Motor neuron (in vitro differentiated cells): ENCODE data around the gene PPM1B. TPM values are rescaled to one million over a fixed set of nuclear protein-coding genes. Genes with fewer than 3 reads are reported as not detected.
A peak's percentile ranks its signal among the peaks of the same experiment; 100 is the strongest.

ENCODE experiments used
- ATAC-seq, 8 experiments: fragments of 200-7000 bp; cut with Tn5 transposase; replicated peaks in 6 of 8; 2 replicates each; pipeline ENCODE4 v1.8.0; 2021; ENCODE audit warnings: mild to moderate bottlenecking in 8 of 8, moderate library complexity in 8 of 8
- H3K27ac ChIP-seq, 2 donors: fragments of 250-450 bp; sonication (Bioruptor Pico); 2 replicates each; pipeline ENCODE4 v1.9.0; 2021; ENCODE audit warnings: antibody characterized with exemption in 2 of 2, mild to moderate bottlenecking in 2 of 2, moderate library complexity in 1 of 2
- H3K4me1 ChIP-seq, 2 donors: fragments of 250-450 bp; sonication (Bioruptor Pico); replicated peaks in 1 of 2; 2 replicates each; pipeline ENCODE4 v1.6.1; 2021; ENCODE audit warnings: antibody characterized with exemption in 2 of 2, mild to moderate bottlenecking in 2 of 2, moderate library complexity in 1 of 2
- H3K4me3 ChIP-seq, 5 donors: fragments of 250-450 bp; sonication (Bioruptor Pico); 2 replicates each; pipeline ENCODE4 v1.9.0; 2021; ENCODE audit warnings: antibody characterized with exemption in 5 of 5, mild to moderate bottlenecking in 5 of 5, moderate library complexity in 4 of 5
- WGBS, 10 experiments: fragments of 450-650 bp; shearing (Covaris generic); methylation state at CpG; one replicate each; pipeline ENCODE4 v1.0.0; 2022; 5-methylcytosine and 5-hydroxymethylcytosine counted together
- in situ Hi-C, 9 experiments: fragments of 400-800 bp; cut with MboI; loops; one replicate each; pipeline ENCODE4 v1.15.0; 2021; ENCODE audit warnings: low sequenced_read_pairs in 9 of 9, low pct_unique_long_range_greater_than_20kb in 2 of 9; ENCODE audit not compliant: unreplicated experiment in 9 of 9
- total RNA-seq, 8 experiments: library from RNA; unstranded; fragments of 300-600 nt; gene quantifications; 2 replicates each; pipeline versions ENCODE4 v1.2.3 to v1.2.4, GENCODE V29; 2022

Gene PPM1B
- total RNA-seq, 8 experiments from 2014 or later = 22.1 to 48.9 (median 30.9) TPM

DNA sequence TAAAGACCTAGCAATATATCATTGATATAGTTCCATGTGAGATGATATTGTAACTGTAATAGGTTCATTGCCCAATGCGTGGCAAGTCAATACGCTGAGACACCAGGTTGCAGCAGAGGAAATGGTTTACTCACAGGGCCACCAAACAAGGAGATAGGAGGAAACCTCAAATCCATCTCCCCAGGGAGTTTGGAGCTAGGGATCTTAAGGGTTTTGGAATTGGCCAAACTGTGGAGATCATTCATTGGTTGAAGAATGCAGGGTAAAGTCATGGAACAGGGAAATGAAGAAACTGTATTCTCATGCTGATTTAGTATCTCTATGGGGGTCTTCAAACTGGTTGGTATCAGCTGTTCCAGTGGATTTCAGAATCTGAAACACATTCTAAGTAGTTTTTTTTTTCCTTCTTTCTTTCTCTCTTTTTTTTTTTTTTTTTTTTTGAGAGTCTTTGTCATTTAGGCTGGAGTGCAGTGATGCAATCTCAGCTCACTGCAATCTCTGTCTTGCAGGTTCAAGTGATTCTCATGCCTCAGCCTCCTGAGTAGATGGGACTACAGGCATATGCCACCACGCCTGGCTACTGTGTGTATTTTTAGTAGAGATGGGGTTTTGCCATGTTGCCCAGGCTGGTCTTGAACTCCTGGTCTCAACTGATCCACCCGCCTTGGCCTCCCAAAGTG is 30.7 kb upstream of the PPM1B start:
- in situ Hi-C loops = no loop called here
- H3K4me3 ChIP-seq = no peak overlapping the region
- no peak for ATAC-seq
- H3K27ac ChIP-seq = no peak overlapping the region
- H3K4me1 ChIP-seq = peaks cover 5 to 9% of the 10 kb centered on the region in 2 donors
- 79 to 100% (median 84%) methylated on average over 1 to 4 of the region's 4 CpGs; no CpG with 5 or more reads in 2 of the 10 experiments for WGBS, 10 experiments

DNA sequence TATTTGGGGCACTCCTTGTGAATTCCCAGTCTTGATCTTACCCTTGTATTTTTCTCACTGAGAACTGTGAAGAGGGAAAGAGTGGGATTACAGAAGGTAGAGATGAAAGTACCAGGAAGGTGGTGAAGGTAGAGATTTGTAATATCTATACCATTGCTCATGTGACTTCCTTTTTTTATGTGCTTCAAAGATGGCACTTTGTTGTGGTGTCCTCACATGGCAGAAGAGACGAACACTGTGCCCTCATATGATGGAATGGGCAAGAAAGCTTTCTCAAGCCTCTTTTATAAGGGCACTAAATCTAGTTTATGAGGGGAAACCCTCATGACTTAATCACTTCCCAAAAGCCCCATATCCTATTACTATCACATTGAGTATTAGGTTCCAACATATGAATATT is 28.9 kb upstream of the PPM1B start:
- in situ Hi-C loops = no loop called here
- Histone ChIP-seq H3K27ac (no peak overlapping the region), H3K4me3 (no peak overlapping the region), H3K4me1 (peaks cover 5 to 8% of the 10 kb centered on the region in 2 donors)
- WGBS, 10 experiments = 0 to 100% (median 100%) methylated on average over 1 of the region's 1 CpG; no CpG with 5 or more reads in 3 of the 10 experiments
- ATAC-seq = peak in 1 of 8 experiments; percentile 47

DNA sequence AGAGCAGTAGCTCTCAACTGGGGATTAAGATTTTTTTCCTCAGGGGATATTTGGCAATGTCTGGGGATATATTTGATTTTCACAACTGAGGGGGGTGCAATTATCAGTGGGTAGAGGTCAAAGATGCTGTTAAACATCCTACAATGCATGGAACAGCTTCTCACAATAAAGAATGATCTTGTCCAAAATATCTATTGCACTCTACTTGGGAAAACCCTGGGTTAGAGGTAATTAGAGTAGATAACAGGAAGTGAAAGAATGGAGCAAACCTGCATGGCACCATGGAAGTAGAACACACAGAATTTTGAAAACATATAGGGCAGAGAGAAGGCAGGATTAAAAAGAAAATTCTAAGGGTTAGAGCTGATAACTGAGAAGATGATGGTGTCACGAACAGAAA is 26.4 kb upstream of the PPM1B start:
- WGBS, 10 experiments = 17 to 100% (median 100%) methylated on average over 1 of the region's 1 CpG; no CpG with 5 or more reads in 1 of the 10 experiments
- no peak overlapping the region for H3K27ac ChIP-seq
- no peaks in the 10 kb centered on the region for H3K4me1 ChIP-seq
- no peak for ATAC-seq
- in situ Hi-C loops = no loop called here
- H3K4me3 ChIP-seq = no peak overlapping the region

DNA sequence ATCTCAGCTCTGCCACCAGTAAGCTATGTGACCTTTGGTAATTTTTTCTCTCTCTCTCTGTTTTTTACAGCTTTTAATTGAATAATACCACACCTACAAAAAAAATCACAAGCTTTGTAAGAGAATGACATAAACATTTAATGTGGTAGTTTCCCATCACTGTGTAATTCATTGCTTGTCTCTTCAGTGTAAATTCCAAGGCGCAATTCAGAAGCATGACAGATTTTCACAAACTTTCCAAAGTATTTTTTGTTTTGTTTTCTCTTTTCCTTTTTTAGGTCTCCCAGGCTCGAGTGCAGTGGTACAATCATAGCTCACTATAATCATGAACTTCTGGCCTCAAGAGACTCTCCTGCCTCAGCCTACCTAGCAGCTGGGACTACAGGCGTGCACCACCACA is 25.0 kb upstream of the PPM1B start:
- Histone ChIP-seq H3K4me1 (no peaks in the 10 kb centered on the region), H3K4me3 (no peak overlapping the region), H3K27ac (no peak overlapping the region)
- in situ Hi-C loops = no loop called here
- WGBS, 10 experiments = 0 to 100% (median 83%) methylated on average over 1 to 3 of the region's 3 CpGs; no CpG with 5 or more reads in 1 of the 10 experiments
- peak in 1 of 8 experiments; percentile 33 for ATAC-seq

DNA sequence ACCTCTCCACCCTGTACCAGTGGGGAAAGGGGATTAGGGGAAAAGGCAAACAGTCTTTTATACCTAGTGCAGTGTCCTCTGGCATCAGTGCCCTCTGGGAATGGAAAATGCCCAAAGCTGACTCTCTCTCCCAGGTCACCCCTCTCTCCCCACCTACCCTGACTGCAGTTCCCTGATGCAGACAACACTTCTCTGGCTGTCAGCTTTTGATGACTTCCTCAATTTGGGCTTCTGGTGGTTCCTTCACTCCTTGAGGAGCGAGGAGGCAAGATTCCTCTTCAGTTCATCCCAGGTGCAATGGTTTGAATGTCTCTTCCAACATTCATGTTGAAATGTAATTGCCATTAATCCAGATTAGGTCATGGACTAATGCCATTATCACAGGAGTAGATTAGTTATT is 19.7 kb upstream of the PPM1B start:
- 43 to 100% (median 100%) methylated on average over 1 of the region's 1 CpG; no CpG with 5 or more reads in 7 of the 10 experiments for WGBS, 10 experiments
- in situ Hi-C loops = no loop called here
- Histone ChIP-seq H3K27ac (no peak overlapping the region), H3K4me1 (no peaks in the 10 kb centered on the region), H3K4me3 (no peak overlapping the region)
- no peak for ATAC-seq

DNA sequence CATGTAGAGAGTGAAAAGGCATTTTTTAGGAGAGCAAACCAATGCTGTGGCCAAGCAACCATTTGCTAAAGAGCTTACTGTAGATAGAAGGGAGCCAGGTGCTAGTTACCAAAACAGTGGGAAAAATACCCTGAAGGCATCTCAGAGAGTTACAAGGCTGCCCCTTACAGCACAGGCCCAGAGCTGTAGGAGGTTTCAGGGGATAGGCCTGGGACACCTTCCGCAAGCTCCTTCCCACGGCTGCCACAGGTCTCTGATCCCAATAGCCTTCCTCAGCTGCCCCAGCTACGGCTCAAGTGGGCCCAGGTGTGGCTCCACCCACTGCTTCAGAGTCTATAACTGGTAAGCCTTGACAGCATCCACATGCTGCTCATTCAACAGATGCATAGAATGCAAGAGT is 18.2 kb upstream of the PPM1B start:
- no peaks in the 10 kb centered on the region for H3K4me1 ChIP-seq
- WGBS, 10 experiments = 60 to 93% (median 80%) methylated on average over 1 to 3 of the region's 3 CpGs; no CpG with 5 or more reads in 5 of the 10 experiments
- H3K4me3 ChIP-seq = no peak overlapping the region
- peak in 1 of 8 experiments; percentile 39 for ATAC-seq
- in situ Hi-C loops = no loop called here
- no peak overlapping the region for H3K27ac ChIP-seq

DNA sequence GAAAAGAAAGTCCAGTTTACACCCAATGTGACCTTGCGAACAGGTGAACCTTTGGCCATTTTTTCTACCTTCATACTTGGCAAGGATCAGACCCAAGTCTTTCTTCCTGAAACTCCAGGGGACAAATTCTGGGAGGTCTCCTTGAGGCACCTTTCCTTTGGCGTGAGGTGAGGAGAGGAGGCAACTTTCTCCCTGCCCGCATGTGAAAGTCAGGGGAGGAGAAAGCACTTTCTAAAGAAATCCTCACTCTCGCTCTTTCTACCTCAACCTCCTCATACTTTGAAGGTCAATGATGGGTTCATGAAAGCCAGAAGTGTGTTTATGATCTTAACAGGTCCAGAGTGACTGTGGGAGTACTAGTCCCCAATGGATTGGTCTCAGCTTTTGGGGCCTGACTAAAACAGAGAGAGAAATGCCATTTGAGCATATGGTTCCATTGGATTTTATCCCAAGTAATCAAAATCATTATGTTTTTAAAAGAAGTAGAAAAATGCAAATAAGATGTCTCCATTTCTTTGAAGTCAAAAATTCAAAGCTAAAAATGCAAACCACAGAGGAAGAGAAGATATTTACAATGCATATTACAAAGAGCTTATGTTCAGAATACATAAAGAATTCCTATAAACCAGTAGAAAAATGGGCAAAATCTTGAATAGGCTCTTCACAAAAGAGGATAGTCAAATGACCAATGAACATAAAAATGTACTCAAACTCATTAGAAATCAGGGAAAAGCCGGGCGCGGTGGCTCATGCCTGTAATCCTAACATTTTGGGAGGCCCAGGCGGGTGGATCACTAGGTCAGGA is 15.6 kb upstream of the PPM1B start:
- 51 to 100% (median 94%) methylated on average over 1 to 7 of the region's 8 CpGs; no CpG with 5 or more reads in 1 of the 10 experiments for WGBS, 10 experiments
- Histone ChIP-seq H3K4me3 (no peak overlapping the region), H3K27ac (no peak overlapping the region), H3K4me1 (no peaks in the 10 kb centered on the region)
- in situ Hi-C loops = no loop called here
- ATAC-seq = peak in 3 of 8 experiments; percentile 77 to 89 (median 84)

DNA sequence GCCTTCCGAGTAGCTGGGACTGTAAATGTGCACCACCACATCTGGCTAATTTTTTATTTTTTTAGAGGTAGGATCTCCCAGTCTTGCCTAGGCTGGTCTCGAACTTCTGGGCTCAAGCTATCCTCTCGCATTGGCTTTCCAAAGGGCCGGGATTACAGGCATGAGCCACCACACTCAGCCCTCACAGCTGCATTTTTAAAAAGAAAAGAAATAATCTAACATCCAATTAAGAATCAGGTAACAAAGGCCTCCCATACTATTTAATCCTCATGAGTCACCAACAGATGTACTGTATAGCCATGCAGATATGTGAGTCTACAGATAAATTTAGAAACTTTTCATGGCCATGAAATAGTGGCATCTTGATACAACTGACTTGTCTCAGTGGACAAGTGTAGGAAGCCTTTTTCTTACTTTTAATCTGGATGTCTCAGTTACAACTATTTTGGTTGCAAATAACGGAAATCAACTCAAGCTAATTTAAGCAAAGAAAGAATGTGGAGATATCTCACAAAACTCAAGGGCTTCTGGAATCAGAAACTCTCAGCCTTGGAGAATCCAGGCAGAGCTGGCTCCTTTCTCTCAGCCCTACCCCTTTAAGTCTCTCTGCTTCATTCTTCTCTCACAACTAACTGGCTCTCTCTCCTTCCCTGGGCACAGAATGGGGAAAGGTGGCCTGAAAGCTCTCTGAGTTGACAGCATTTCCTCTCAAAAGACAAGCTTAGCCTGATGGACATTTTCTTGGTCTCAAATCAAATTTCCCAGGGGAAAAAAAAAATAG is 12.8 kb upstream of the PPM1B start:
- WGBS, 10 experiments = 25 to 100% (median 85%) methylated on average over 1 to 5 of the region's 5 CpGs
- no peaks in the 10 kb centered on the region for H3K4me1 ChIP-seq
- peak in 5 of 8 experiments; percentile 30 to 57 (median 51) for ATAC-seq

DNA sequence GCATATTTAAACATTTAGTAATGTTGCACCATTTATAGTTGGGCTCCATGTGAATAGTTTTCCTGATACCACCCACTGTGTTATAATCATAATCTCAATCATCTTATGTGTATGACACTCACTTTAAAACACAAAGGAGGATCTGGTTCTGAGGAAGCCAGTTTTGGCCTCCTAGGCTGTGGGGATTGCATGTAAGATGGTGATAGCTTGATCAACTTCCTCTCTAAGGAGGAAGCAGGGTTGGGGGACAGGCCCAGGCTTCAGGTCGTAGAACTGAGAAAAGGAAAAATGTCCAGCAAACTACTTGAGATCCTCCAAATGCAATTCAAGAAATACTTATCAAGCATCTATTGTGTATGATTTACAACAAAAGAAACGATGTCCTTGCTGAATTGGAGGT is 4.9 kb upstream of the PPM1B start:
- Histone ChIP-seq H3K4me3 (no peak overlapping the region), H3K4me1 (peaks cover 0 to 2% of the 10 kb centered on the region in 2 donors), H3K27ac (no peak overlapping the region)
- no peak for ATAC-seq
- in situ Hi-C loops = no loop called here
- 36 to 100% (median 88%) methylated on average over 1 to 2 of the region's 2 CpGs; no CpG with 5 or more reads in 1 of the 10 experiments for WGBS, 10 experiments

More for the DNA sequence above, 12.8 kb upstream of the PPM1B start:
- in situ Hi-C loops = no loop called here
- no peak overlapping the region for H3K4me3 ChIP-seq
- no peak overlapping the region for H3K27ac ChIP-seq

DNA sequence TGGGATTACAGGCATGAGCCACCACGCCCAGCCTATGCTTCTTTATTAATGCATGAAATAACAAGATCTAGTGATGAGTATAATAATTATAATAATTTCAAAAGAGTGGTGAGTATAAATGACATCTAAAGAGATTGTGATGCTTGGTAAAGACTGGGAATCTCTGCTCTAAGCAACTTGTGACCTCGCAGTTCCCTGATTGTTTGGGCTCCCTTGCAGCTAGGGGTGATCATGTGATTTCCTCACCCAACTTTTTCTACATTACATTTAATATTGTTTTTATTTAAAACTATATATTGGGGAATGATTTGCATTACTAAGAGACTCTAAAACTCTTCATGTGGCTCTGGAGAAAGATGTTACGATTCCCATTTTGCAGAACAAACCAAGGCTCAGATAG is 4.1 kb upstream of the PPM1B start:
- ATAC-seq = no peak
- no peak overlapping the region for H3K4me3 ChIP-seq
- in situ Hi-C loops = no loop called here

DNA sequence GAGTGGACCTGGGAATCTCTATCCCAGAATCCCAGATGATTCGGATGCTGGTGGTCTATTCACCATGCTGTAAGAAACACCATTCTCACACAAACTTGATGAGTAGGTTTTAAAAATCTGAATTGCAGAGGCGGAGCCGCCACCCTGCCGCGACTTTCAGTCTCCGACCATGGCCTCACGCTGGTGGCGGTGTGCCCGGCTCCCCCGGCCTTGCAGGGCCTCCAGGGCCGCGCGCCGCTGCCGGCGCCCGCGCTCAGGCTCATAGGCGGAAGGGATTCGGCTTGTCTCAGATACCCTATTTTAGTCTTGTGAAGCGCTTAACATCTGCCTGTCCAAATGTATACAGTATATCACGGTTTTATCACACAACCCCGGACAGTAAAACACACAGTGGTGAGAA is 2.6 kb upstream of the PPM1B start:
- no peak overlapping the region for H3K27ac ChIP-seq
- WGBS, 10 experiments = 42 to 99% (median 79%) methylated on average over 3 to 21 of the region's 23 CpGs; no CpG with 5 or more reads in 3 of the 10 experiments
- H3K4me1 ChIP-seq = peaks cover under 1 to 2% of the 10 kb centered on the region in 2 donors
- H3K4me3 ChIP-seq = no peak overlapping the region
- in situ Hi-C loops = no loop called here
- ATAC-seq = no peak

More for the DNA sequence above, 4.1 kb upstream of the PPM1B start:
- Histone ChIP-seq H3K4me1 (peaks cover 0 to 2% of the 10 kb centered on the region in 2 donors), H3K27ac (no peak overlapping the region)
- 63 to 100% (median 100%) methylated on average over 1 to 3 of the region's 3 CpGs; no CpG with 5 or more reads in 2 of the 10 experiments for WGBS, 10 experiments

DNA sequence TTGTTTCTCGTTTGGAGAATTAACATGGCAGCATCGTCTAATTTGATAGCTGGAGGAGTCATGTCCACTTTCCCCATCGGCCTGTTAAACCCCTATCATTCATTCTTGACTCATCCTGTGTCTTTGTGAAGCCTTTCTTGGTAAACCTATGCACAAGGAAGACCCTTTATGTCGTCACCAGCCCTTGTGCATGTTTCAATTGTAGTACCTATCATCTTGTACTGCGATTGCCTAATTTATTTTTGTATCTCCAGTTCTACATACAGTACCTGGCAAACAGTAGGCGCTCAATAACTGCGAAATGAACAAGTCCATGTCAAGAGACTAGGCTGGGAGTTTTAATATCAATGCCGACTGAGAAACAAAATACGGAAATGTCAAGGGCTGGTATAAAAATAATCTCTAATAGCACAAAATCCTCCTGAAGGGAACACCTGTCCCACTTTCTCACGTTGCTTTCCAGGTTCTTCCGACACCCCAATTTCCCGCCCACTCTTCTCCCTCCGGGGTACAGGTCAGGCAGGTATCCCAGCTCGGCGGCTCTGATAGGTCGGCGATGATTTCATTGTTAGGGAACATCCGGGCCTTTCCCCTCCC is 1.3 kb upstream of the PPM1B start:
- 2 to 80% (median 55%) methylated on average over 1 to 16 of the region's 18 CpGs; no CpG with 5 or more reads in 3 of the 10 experiments for WGBS, 10 experiments
- peak overlapping the region; percentile 52 to 83 (median 58) for H3K4me3 ChIP-seq
- in situ Hi-C loops = no loop called here
- peak overlapping the region; percentile 46 to 94 for H3K27ac ChIP-seq
- no peak for ATAC-seq
- peaks cover 2 to 5% of the 10 kb centered on the region in 2 donors for H3K4me1 ChIP-seq
